GM12892 (cell line): ENCODE data around the gene GAB3.

Experiments used
- POLR2A ChIP-seq: IDR thresholded peaks from 2 replicates; pipeline ENCODE4 v1.6.1; 2011; ENCODE audit warnings: low read depth, low read length, control low read depth
- POLR2AphosphoS5 ChIP-seq: IDR thresholded peaks from 2 replicates; pipeline ENCODE4 v1.6.1; 2011; ENCODE audit warnings: low read depth, low read length, control low read depth
- TAF1 ChIP-seq: IDR thresholded peaks from 2 replicates; pipeline ENCODE4 v1.6.1; 2011; ENCODE audit warnings: low read depth, mild to moderate bottlenecking, control low read depth, low read length, borderline replicate concordance

- TF ChIP-seq POLR2A (no peak), POLR2AphosphoS5 (no peak), TAF1 (no peak)
Measured at GRCh38 chrX:154655346-154655745, 95.5 kb downstream of the GAB3 start.
